Activated T-helper 1 cell treated with anti-CD3 and anti-CD28 coated beads, Interleukin-2, amount 50 U/mL, for 16 hours (primary cell): Measurements from ENCODE around the gene LYRM4.
"Not testable (repeated sequence)": the region's sequence is repeated elsewhere in the genome, so short reads cannot be mapped to it uniquely, and the experiment has no call there.

Experiments
- DNase-seq, 2 donors: peaks; one replicate each; pipeline ENCODE4 v3.0.0-alpha.2; 2020; ENCODE audit warnings: low read depth in 1 of 2, low spot score in 1 of 2

LYRM4 gene

GRCh38 chr6:5083307-5083583 is 177.5 kb downstream of the LYRM4 start:
- DNase-seq: no peak

GRCh38 chr6:5082487-5083306 is 178.1 kb downstream of the LYRM4 start:
- no peak for DNase-seq

- DNase-seq: no peak
Observed at GRCh38 chr6:5081955-5082354, 178.8 kb downstream of the LYRM4 start.

- no peak for DNase-seq
Observed at GRCh38 chr6:5081182-5081581, 179.6 kb downstream of the LYRM4 start.

- no peak for DNase-seq
Observed at GRCh38 chr6:5080574-5080973, 180.2 kb downstream of the LYRM4 start.

- DNase-seq: no peak
Observed at GRCh38 chr6:5079692-5080091, 181.1 kb downstream of the LYRM4 start.

GRCh38 chr6:5078121-5078669 is 182.6 kb downstream of the LYRM4 start:
- no peak for DNase-seq

GRCh38 chr6:5076931-5077330 is 183.8 kb downstream of the LYRM4 start:
- no peak for DNase-seq

- no peak for DNase-seq
Observed at GRCh38 chr6:5073992-5074391, 186.8 kb downstream of the LYRM4 start.

- DNase-seq: no peak
Observed at GRCh38 chr6:5072440-5072839, 188.3 kb downstream of the LYRM4 start.

GRCh38 chr6:5071216-5071615 is 189.5 kb downstream of the LYRM4 start:
- no peak for DNase-seq

- DNase-seq: no peak
Observed at GRCh38 chr6:5068153-5068751, 192.5 kb downstream of the LYRM4 start.

GRCh38 chr6:5067305-5067704 is 193.4 kb downstream of the LYRM4 start:
- no peak for DNase-seq

GRCh38 chr6:5066456-5067093 is 194.2 kb downstream of the LYRM4 start:
- DNase-seq: no peak

- DNase-seq: no peak
Observed at GRCh38 chr6:5063617-5064016, 197.1 kb downstream of the LYRM4 start.

GRCh38 chr6:5061152-5061551 is 199.6 kb downstream of the LYRM4 start:
- no peak for DNase-seq

- DNase-seq: not testable (repeated sequence)
Observed at GRCh38 chr6:5060439-5060838, 200.3 kb downstream of the LYRM4 start.

GRCh38 chr6:5059036-5059896 is 201.5 kb downstream of the LYRM4 start:
- DNase-seq: no peak
